Measurements from ENCODE around the gene COL21A1.

The COL21A1 gene

GRCh38 chr6:56109149-56109548 is 138.2 kb downstream of the COL21A1 start:
- TF ChIP-seq CTCF (IDR thresholded peaks at IDR 0.05; ENCODE audit: extremely low read depth, missing control alignments): no peak
- DNase-seq (ENCODE audit: low spot score): no peak

GRCh38 chr6:56106231-56106630 is 141.1 kb downstream of the COL21A1 start:
- no peak for DNase-seq (ENCODE audit: low spot score)
- TF ChIP-seq CTCF (IDR thresholded peaks at IDR 0.05; ENCODE audit: extremely low read depth, missing control alignments): no peak

GRCh38 chr6:56104591-56104990 is 142.8 kb downstream of the COL21A1 start:
- no peak for DNase-seq (ENCODE audit: low spot score)
- no peak for TF ChIP-seq CTCF (IDR thresholded peaks at IDR 0.05; ENCODE audit: extremely low read depth, missing control alignments)

GRCh38 chr6:56102216-56102615 is 145.2 kb downstream of the COL21A1 start:
- DNase-seq (ENCODE audit: low spot score): no peak
- TF ChIP-seq CTCF (IDR thresholded peaks at IDR 0.05; ENCODE audit: extremely low read depth, missing control alignments): no peak

- no peak for TF ChIP-seq CTCF (IDR thresholded peaks at IDR 0.05; ENCODE audit: extremely low read depth, missing control alignments)
- no peak for DNase-seq (ENCODE audit: low spot score)
These were observed 146.2 kb downstream of the COL21A1 start for GRCh38 chr6:56101141-56101553.

GRCh38 chr6:56096946-56097621 is 150.3 kb downstream of the COL21A1 start:
- DNase-seq (ENCODE audit: low spot score): no peak

GRCh38 chr6:56096541-56096940 is 150.8 kb downstream of the COL21A1 start:
- DNase-seq (ENCODE audit: low spot score): no peak
- TF ChIP-seq CTCF (IDR thresholded peaks at IDR 0.05; ENCODE audit: extremely low read depth, missing control alignments): no peak

More at GRCh38 chr6:56096946-56097621, 150.3 kb downstream of the COL21A1 start:
- no peak for TF ChIP-seq CTCF (IDR thresholded peaks at IDR 0.05; ENCODE audit: extremely low read depth, missing control alignments)
